HepG2 (cell line): Measurements from ENCODE around the gene CHID1. TPM values are rescaled to one million over a fixed set of nuclear protein-coding genes. Genes with fewer than 3 reads are reported as not detected.
A peak's percentile ranks its signal among the peaks of the same experiment; 100 is the strongest.

Experiments used
- ARNTL ChIP-seq: sonication (generic); formaldehyde crosslinking; IDR thresholded peaks from 2 replicates; pipeline ENCODE4 v1.4.0; 2020; ENCODE audit warnings: mild to moderate bottlenecking, missing genetic modification reagents
- BCL6 ChIP-seq: IDR thresholded peaks from 2 replicates; pipeline ENCODE4 v1.6.1; 2016; ENCODE audit warnings: missing genetic modification reagents, missing compliant biosample characterization
- BORCS8-MEF2B ChIP-seq: sonication (generic); formaldehyde crosslinking; IDR thresholded peaks from 2 replicates; pipeline ENCODE4 v1.8.0; 2022; ENCODE audit warnings: mild to moderate bottlenecking, missing genetic modification reagents
- BRD4 ChIP-seq: sonication (generic); formaldehyde crosslinking; IDR thresholded peaks from 2 replicates; pipeline ENCODE4 v1.4.0; 2020; ENCODE audit warnings: missing genetic modification reagents
- CEBPB ChIP-seq: IDR thresholded peaks from 2 replicates; pipeline ENCODE4 v1.6.1; 2011; ENCODE audit warnings: low read depth, low read length, improper control_type of control experiment, borderline replicate concordance
- DMAP1 ChIP-seq: IDR thresholded peaks from 2 replicates; pipeline ENCODE4 v1.6.1; 2016
- ISX ChIP-seq: sonication (generic); formaldehyde crosslinking; conservative IDR thresholded peaks from 2 replicates; pipeline ENCODE4 v1.5.0; 2020; ENCODE audit warnings: missing genetic modification reagents
- JUND ChIP-seq: sonication (generic); formaldehyde crosslinking; IDR thresholded peaks from 2 replicates; pipeline ENCODE4 v1.8.0; 2022; ENCODE audit warnings: mild to moderate bottlenecking, missing genetic modification reagents
- NKX3-1 ChIP-seq: sonication (generic); formaldehyde crosslinking; IDR thresholded peaks from 2 replicates; pipeline ENCODE4 v1.5.0; 2020; ENCODE audit warnings: missing genetic modification reagents
- RXRB ChIP-seq: IDR thresholded peaks from 2 replicates; pipeline ENCODE4 v1.6.1; 2016; ENCODE audit warnings: borderline replicate concordance, missing genetic modification reagents, missing compliant biosample characterization
- ZBTB7A ChIP-seq: sonication (generic); formaldehyde crosslinking; IDR thresholded peaks from 2 replicates; pipeline ENCODE4 v1.8.0; 2022; ENCODE audit warnings: mild to moderate bottlenecking, missing genetic modification reagents
- ZKSCAN5 ChIP-seq: sonication (generic); formaldehyde crosslinking; IDR thresholded peaks from 2 replicates; pipeline ENCODE4 v1.5.1; 2020; ENCODE audit warnings: mild to moderate bottlenecking, missing genetic modification reagents
- ZNF430 ChIP-seq: sonication (generic); formaldehyde crosslinking; IDR thresholded peaks from 2 replicates; pipeline ENCODE4 v1.9.0; 2021; ENCODE audit warnings: mild to moderate bottlenecking, missing genetic modification reagents
- ZNF660 ChIP-seq: sonication (generic); formaldehyde crosslinking; IDR thresholded peaks from 2 replicates; pipeline ENCODE4 v1.5.1; 2020; ENCODE audit warnings: mild to moderate bottlenecking, low read depth, missing genetic modification reagents, borderline replicate concordance
- ZNF891 ChIP-seq: sonication (generic); formaldehyde crosslinking; IDR thresholded peaks from 2 replicates; pipeline ENCODE4 v1.5.0; 2020; ENCODE audit warnings: mild to moderate bottlenecking, missing genetic modification reagents
- ZZZ3 ChIP-seq: sonication (generic); formaldehyde crosslinking; IDR thresholded peaks from 2 replicates; pipeline ENCODE4 v1.4.0; 2020; ENCODE audit warnings: missing genetic modification reagents, mild to moderate bottlenecking, borderline replicate concordance
- polyA plus RNA-seq, 8 experiments: library from polyadenylated mRNA; depleted of rRNA in 3 of 8; stranded (reverse) in 7 of 8; unstranded in 1 of 8; fragments of >200 nt; fragmentation: Illumina TruSeq in 4 of 8; extraction: Trizol in 4 of 8; gene quantifications; 2 replicates each; pipeline versions ENCODE4 v1.2.1 to v1.2.3, GENCODE V29; 2011 to 2016; ENCODE audit warnings: low read depth in 4 of 8, missing spikeins in 1 of 8, mixed read lengths in 1 of 8; ENCODE audit not compliant: insufficient read depth in 1 of 8
- total RNA-seq, 5 experiments: library from RNA; depleted of rRNA; stranded (reverse); fragments of >200 nt; fragmentation: Illumina TruSeq; extraction: Trizol; gene quantifications; 2 replicates each; pipeline ENCODE4 v1.2.3, GENCODE V29; 2016; ENCODE audit warnings: low read depth in 1 of 5
- TF ChIP-seq, protein P1 (sequence below): sonication (generic); formaldehyde crosslinking; IDR thresholded peaks from 2 replicates; pipeline ENCODE4 v1.8.0; 2022; ENCODE audit warnings: missing genetic modification reagents, mild to moderate bottlenecking, borderline replicate concordance
- TF ChIP-seq, protein P2 (sequence below): sonication (generic); formaldehyde crosslinking; IDR thresholded peaks from 2 replicates; pipeline ENCODE4 v1.4.0; 2020; ENCODE audit warnings: missing genetic modification reagents, low read depth, mild to moderate bottlenecking, borderline replicate concordance
- TF ChIP-seq, protein P3 (sequence below): sonication (generic); formaldehyde crosslinking; IDR thresholded peaks from 2 replicates; pipeline ENCODE4 v1.4.0; 2020; ENCODE audit warnings: missing genetic modification reagents
- TF ChIP-seq, protein P4 (sequence below): sonication (generic); formaldehyde crosslinking; IDR thresholded peaks from 2 replicates; pipeline ENCODE4 v1.8.1; 2023; ENCODE audit warnings: mild to moderate bottlenecking, missing genetic modification reagents
- TF ChIP-seq, protein P5 (sequence below): sonication (generic); formaldehyde crosslinking; IDR thresholded peaks from 2 replicates; pipeline ENCODE4 v1.5.0; 2020; ENCODE audit warnings: missing genetic modification reagents

CHID1 gene
- total and polyA plus RNA-seq, 2 of the 13 experiments (the other 11 are each of a cell fraction or from before 2014, with no cell fraction given) = 65.1 to 93.6 TPM

DNA sequence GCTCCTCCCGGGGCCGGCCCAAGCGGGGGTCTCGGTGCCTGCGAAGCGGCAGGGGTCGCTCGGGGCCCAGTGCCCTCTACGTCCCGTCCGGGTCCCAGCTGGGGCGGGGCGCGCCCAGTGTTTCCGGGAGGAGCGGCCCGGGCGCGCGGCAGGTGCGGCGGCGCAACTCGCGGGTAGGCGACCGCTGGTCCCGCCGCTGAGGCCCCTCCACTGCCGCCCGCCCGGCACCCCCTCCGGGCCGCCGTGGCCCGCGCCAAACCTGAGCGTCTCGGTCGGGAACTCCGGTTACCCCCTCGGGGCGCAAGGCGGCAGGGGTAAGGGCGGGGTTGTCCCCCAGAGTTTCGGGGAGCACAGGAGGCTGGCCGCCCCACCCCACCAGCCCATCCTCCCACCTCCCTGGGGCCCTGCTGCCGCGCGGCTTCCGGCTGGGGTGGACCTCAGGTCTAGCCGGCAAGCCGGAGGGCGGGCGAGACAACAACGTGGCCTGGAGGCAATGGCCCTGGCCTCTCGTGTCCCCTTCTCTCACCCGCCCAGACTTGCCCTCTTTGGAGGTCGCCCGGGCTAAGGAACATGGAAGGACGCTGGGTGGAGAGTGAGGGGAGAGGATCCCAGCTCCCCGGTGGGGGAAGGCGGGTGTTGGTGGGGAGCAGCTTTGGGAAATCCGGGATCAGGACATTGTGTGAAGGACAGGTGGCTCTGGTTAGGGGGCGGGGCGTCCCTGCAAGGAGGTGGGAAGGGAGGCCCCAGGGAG is 83.3 kb downstream of the CHID1 start (continued):
- TF ChIP-seq, protein P1, sequence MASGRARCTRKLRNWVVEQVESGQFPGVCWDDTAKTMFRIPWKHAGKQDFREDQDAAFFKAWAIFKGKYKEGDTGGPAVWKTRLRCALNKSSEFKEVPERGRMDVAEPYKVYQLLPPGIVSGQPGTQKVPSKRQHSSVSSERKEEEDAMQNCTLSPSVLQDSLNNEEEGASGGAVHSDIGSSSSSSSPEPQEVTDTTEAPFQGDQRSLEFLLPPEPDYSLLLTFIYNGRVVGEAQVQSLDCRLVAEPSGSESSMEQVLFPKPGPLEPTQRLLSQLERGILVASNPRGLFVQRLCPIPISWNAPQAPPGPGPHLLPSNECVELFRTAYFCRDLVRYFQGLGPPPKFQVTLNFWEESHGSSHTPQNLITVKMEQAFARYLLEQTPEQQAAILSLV (CRISPR knock-in tag) = 0 out of 2 replicates have a peak, but pooled peaks have one; percentile 49
- TF ChIP-seq BRD4 (CRISPR knock-in tag) = peak; percentile 62
- TF ChIP-seq, protein P2, sequence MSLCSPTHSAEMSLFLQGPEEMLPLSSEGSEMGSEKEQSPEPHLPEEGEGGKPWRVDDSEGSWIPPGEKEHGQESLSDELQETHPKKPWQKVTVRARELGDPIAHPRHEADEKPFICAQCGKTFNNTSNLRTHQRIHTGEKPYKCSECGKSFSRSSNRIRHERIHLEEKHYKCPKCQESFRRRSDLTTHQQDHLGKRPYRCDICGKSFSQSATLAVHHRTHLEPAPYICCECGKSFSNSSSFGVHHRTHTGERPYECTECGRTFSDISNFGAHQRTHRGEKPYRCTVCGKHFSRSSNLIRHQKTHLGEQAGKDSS (CRISPR knock-in tag) = peak; percentile 73
- TF ChIP-seq, protein P3, sequence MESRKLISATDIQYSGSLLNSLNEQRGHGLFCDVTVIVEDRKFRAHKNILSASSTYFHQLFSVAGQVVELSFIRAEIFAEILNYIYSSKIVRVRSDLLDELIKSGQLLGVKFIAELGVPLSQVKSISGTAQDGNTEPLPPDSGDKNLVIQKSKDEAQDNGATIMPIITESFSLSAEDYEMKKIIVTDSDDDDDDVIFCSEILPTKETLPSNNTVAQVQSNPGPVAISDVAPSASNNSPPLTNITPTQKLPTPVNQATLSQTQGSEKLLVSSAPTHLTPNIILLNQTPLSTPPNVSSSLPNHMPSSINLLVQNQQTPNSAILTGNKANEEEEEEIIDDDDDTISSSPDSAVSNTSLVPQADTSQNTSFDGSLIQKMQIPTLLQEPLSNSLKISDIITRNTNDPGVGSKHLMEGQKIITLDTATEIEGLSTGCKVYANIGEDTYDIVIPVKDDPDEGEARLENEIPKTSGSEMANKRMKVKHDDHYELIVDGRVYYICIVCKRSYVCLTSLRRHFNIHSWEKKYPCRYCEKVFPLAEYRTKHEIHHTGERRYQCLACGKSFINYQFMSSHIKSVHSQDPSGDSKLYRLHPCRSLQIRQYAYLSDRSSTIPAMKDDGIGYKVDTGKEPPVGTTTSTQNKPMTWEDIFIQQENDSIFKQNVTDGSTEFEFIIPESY (CRISPR knock-in tag) = peak; percentile 37; the same call in 1 of the 2 replicates
- TF ChIP-seq ZKSCAN5 (CRISPR knock-in tag) = no peak
- TF ChIP-seq ARNTL = 0 out of 2 replicates have a peak, but pooled peaks have one; percentile 59
- TF ChIP-seq JUND (CRISPR knock-in tag) = no peak
- TF ChIP-seq ISX (CRISPR knock-in tag) = no peak
- TF ChIP-seq NKX3-1 (CRISPR knock-in tag) = no peak
- TF ChIP-seq DMAP1 (CRISPR knock-in tag) = peak; percentile 90
- peak; percentile 62 for TF ChIP-seq BCL6 (CRISPR knock-in tag)
- TF ChIP-seq BORCS8-MEF2B = peak; percentile 50; the same call in 1 of the 2 replicates
- TF ChIP-seq ZNF891 (CRISPR knock-in tag) = peak; percentile 50; the same call in 1 of the 2 replicates
- peak; percentile 36; the same call in 1 of the 2 replicates for TF ChIP-seq ZNF430 (CRISPR knock-in tag)
- TF ChIP-seq, protein P4, sequence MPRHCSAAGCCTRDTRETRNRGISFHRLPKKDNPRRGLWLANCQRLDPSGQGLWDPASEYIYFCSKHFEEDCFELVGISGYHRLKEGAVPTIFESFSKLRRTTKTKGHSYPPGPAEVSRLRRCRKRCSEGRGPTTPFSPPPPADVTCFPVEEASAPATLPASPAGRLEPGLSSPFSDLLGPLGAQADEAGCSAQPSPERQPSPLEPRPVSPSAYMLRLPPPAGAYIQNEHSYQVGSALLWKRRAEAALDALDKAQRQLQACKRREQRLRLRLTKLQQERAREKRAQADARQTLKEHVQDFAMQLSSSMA (CRISPR knock-in tag) = peak; percentile 53; the same call in 1 of the 2 replicates
- peak; percentile 79; the same call in 1 of the 2 replicates for TF ChIP-seq ZBTB7A (CRISPR knock-in tag)
- no peak for TF ChIP-seq ZZZ3 (CRISPR knock-in tag)
- no peak for TF ChIP-seq CEBPB
- TF ChIP-seq ZNF660 = no peak
- TF ChIP-seq, protein P5, sequence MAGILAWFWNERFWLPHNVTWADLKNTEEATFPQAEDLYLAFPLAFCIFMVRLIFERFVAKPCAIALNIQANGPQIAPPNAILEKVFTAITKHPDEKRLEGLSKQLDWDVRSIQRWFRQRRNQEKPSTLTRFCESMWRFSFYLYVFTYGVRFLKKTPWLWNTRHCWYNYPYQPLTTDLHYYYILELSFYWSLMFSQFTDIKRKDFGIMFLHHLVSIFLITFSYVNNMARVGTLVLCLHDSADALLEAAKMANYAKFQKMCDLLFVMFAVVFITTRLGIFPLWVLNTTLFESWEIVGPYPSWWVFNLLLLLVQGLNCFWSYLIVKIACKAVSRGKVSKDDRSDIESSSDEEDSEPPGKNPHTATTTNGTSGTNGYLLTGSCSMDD = no peak
- TF ChIP-seq RXRB = peak; percentile 53; the same call in 1 of the 2 replicates
